Subcutaneous adipose tissue (tissue), 4 donors: ENCODE data around the gene RANBP3. TPM values are rescaled to one million over a fixed set of nuclear protein-coding genes. Genes with fewer than 3 reads are reported as not detected.

Experiments
- total RNA-seq, 4 donors: library from RNA; depleted of rRNA; stranded (reverse); fragments of >200 nt; gene quantifications; one replicate each; pipeline ENCODE4 v1.1.0, GENCODE V29; 2016
- TF ChIP-seq, protein P1 (sequence below): fragments of 450-650 bp; IDR thresholded peaks from one replicate; pipeline ENCODE4 v1.5.1; 2016; ENCODE audit warnings: low read depth, mild to moderate bottlenecking, control low read depth, antibody characterized with exemption, moderate library complexity

The RANBP3 gene
- total RNA-seq, 4 donors from 2014 or later = 28.8 to 84.2 (median 57.7) TPM

- TF ChIP-seq, protein P1, sequence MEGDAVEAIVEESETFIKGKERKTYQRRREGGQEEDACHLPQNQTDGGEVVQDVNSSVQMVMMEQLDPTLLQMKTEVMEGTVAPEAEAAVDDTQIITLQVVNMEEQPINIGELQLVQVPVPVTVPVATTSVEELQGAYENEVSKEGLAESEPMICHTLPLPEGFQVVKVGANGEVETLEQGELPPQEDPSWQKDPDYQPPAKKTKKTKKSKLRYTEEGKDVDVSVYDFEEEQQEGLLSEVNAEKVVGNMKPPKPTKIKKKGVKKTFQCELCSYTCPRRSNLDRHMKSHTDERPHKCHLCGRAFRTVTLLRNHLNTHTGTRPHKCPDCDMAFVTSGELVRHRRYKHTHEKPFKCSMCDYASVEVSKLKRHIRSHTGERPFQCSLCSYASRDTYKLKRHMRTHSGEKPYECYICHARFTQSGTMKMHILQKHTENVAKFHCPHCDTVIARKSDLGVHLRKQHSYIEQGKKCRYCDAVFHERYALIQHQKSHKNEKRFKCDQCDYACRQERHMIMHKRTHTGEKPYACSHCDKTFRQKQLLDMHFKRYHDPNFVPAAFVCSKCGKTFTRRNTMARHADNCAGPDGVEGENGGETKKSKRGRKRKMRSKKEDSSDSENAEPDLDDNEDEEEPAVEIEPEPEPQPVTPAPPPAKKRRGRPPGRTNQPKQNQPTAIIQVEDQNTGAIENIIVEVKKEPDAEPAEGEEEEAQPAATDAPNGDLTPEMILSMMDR = no peak
Measured at GRCh38 chr19:5880604-5881078, 97.3 kb downstream of the RANBP3 start.

DNA sequence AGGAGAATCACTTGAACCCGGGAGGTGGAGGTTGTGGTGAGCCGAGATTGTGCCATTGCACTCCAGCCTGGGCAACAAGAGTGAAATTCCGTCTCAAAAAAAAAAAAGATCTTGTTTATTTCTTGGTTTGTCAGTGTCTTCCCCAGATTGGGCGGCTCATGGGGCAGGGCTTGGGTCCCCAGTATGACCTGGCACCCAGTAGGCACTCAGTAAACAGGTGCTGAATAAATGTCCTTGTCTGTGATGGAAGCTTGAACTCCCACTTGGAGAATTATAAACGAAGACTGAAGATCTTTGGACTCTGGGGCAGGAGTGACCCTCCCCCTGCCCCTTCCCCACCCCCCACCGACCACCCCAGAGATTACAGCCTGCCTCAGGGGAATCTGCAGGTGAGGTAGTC is 97.7 kb downstream of the RANBP3 start:
- TF ChIP-seq, protein P1 = no peak

DNA sequence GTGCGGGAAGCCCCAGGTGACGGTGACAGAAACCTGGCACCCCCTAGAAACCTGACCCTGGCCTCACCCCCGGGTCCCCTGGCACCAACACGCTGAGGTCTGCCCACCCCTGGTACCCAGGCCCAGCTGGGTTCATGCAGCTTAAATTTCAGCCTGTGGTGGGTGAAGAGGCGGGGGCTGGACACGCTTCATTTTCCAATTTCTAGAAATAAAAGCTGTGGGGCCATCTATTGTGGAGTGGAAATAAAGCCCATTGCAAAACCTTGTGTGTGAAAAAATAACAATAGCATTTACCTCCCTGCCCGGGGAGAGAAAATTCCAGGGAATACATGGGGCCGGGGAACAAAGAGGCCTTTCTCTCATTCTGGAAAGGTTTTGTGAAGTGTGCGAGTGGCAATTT is 100.1 kb downstream of the RANBP3 start:
- TF ChIP-seq, protein P1 = no peak

- TF ChIP-seq, protein P1 = no peak
Measured at GRCh38 chr19:5877427-5877826, 100.5 kb downstream of the RANBP3 start.

- TF ChIP-seq, protein P1 = no peak
Measured at GRCh38 chr19:5873617-5874199, 104.2 kb downstream of the RANBP3 start.

- TF ChIP-seq, protein P1 = no peak
Measured at GRCh38 chr19:5870986-5871394, 107.0 kb downstream of the RANBP3 start.

DNA sequence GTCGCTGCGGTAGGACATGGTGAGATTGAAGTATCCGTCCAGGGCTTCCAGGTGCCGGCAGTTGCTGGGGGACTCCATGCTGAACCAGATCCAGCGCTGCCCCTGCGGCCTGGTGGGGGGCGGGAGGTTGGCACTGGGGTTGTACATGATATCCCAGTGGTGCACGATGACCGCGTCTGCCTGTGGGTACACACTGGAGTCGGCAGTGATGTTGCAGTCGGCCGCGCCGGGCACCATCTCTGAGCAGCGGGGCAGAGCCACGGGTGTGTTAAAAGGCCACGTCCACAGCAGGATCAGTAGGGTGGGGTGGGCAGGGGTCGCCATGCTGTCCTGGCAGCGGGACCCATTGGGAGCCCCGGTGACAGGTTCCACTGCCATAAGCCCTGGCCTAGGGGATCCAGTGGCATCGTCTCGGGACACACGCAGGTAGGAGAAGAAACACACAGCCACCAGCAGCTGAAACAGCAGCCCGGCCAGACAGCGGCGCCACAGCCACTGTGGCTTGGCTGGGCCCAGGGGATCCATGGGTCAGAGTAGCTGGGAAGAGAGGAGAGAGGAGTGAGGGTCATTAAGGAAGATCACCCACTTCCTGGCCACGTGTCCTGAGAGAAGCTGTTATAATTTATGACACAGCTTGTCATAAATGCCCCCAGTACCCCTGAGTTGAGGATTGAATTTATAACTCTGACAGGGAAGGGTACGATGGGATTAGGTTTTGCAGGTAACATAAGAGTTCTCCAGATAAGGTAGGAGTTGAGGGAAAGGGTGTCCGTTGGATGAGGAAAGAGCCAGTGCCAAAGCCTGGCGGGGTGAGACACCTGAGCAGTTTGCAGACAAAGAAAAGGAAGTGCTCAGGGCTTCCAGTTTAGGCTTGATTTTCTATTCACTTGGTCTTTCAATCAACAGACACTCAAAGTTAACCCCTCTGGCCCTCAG is 110.5 kb downstream of the RANBP3 start:
- TF ChIP-seq, protein P1 = no peak
